B cell (primary cell): ENCODE measurements around the gene GAPVD1. TPM values are rescaled to one million over a fixed set of nuclear protein-coding genes. Genes with fewer than 3 reads are reported as not detected.

Experiments used
- ATAC-seq: fragments of 200-7000 bp; cut with Tn5 transposase; one replicate; pipeline ENCODE4 v1.10.0; 2021; ENCODE audit warnings: low read depth, mild to moderate bottlenecking, moderate number of reproducible peaks, moderate library complexity
- CTCF ChIA-PET: fragments of 350-600 bp; sonication (Branson Sonifier 250); formaldehyde crosslinking; loops from one replicate; lab custom pipeline; 2021; ENCODE audit warnings: antibody characterized with exemption, inconsistent platforms; lab: Charles Lee
- POLR2A ChIA-PET: fragments of 350-600 bp; sonication (Branson Sonifier 250); formaldehyde crosslinking; loops from one replicate; lab custom pipeline; 2021; ENCODE audit warnings: antibody characterized with exemption; lab: Charles Lee
- DNase-seq: peaks from one replicate; pipeline ENCODE4 v3.0.0; 2013
- H2AFZ ChIP-seq: 2 replicates; pipeline ENCODE4 v1.6.1; 2012; ENCODE audit warnings: mild to moderate bottlenecking, low read depth, low read length; ENCODE audit not compliant: insufficient read depth, poor library complexity, severe bottlenecking
- H3K27ac ChIP-seq, 2 donors: 1 replicate in 1 of 2; 2 replicates in 1 of 2; pipeline ENCODE4 v1.5.1; 2012 to 2013; ENCODE audit warnings: low read length in 2 of 2, mild to moderate bottlenecking in 2 of 2, moderate library complexity in 1 of 2
- H3K27me3 ChIP-seq, 4 experiments: fragments of 200-600 bp in 1 of 4; sonication (generic) in 1 of 4; replicated peaks in 1 of 4; 1 replicate in 2 of 4; 2 replicates in 2 of 4; pipeline versions ENCODE4 v1.6.1 to v1.7.0; 2013 to 2016; ENCODE audit warnings: low read length in 3 of 4, mild to moderate bottlenecking in 2 of 4, mixed read lengths in 1 of 4, moderate library complexity in 1 of 4; ENCODE audit not compliant: insufficient read depth in 4 of 4, control insufficient read depth in 3 of 4; ENCODE audit errors: control extremely low read depth in 1 of 4
- H3K36me3 ChIP-seq, 2 experiments: replicated peaks in 1 of 2; 1 replicate in 1 of 2; 2 replicates in 1 of 2; pipeline versions ENCODE4 v1.6.1 to v1.7.1; 2013; ENCODE audit warnings: low read length in 1 of 2; ENCODE audit not compliant: insufficient read depth in 2 of 2, control insufficient read depth in 1 of 2; ENCODE audit errors: control extremely low read depth in 1 of 2, extremely low read depth in 1 of 2
- H3K4me1 ChIP-seq, 2 donors: fragments of 200-600 bp in 1 of 2; sonication (generic) in 1 of 2; 1 replicate in 1 of 2; 2 replicates in 1 of 2; pipeline versions ENCODE4 v1.5.1 to v1.6.1; 2013 to 2017; ENCODE audit warnings: low read length in 2 of 2; ENCODE audit not compliant: control insufficient read depth in 2 of 2, insufficient read depth in 2 of 2
- H3K4me2 ChIP-seq: replicated peaks from 2 replicates; pipeline ENCODE3; 2012; ENCODE audit warnings: mild to moderate bottlenecking, low read depth, low read length; ENCODE audit not compliant: poor library complexity, severe bottlenecking
- H3K4me3 ChIP-seq, 5 experiments: fragments of 200-600 bp in 1 of 5; sonication (generic) in 1 of 5; 1 replicate in 3 of 5; 2 replicates in 2 of 5; pipeline versions ENCODE4 v1.5.1 to v1.7.0; 2011 to 2016; ENCODE audit warnings: low read length in 4 of 5, mild to moderate bottlenecking in 4 of 5, low read depth in 2 of 5, control low read depth in 1 of 5, moderate library complexity in 1 of 5; ENCODE audit not compliant: insufficient read depth in 1 of 5; ENCODE audit errors: control extremely low read depth in 1 of 5, extremely low read depth in 1 of 5
- H3K79me2 ChIP-seq: fragments of 200-600 bp; sonication (generic); one replicate; pipeline ENCODE4 v1.6.0; 2016; ENCODE audit warnings: low read length; ENCODE audit not compliant: control insufficient read depth, insufficient read depth
- H3K9ac ChIP-seq: fragments of 200-600 bp; sonication (generic); 2 replicates; pipeline ENCODE4 v1.6.1; 2017; ENCODE audit warnings: mild to moderate bottlenecking, low read length, moderate library complexity
- H3K9me3 ChIP-seq, 3 donors: one replicate each; pipeline versions ENCODE4 v1.6.1 to v1.7.1; 2013; ENCODE audit warnings: low read length in 2 of 3; ENCODE audit not compliant: control insufficient read depth in 2 of 3, insufficient read depth in 1 of 3; ENCODE audit errors: control extremely low read depth in 1 of 3
- H4K20me1 ChIP-seq: 2 replicates; pipeline ENCODE4 v1.6.0; 2012; ENCODE audit warnings: mild to moderate bottlenecking, low read length; ENCODE audit not compliant: insufficient read depth, control insufficient read depth, poor library complexity, severe bottlenecking
- H3K27ac Mint-ChIP-seq: one replicate; pipeline ENCODE4 v1.8.0; 2021; ENCODE audit warnings: mixed read lengths
- H3K27me3 Mint-ChIP-seq: one replicate; pipeline ENCODE4 v1.8.0; 2021; ENCODE audit warnings: mixed read lengths
- H3K4me1 Mint-ChIP-seq: one replicate; pipeline ENCODE4 v1.8.0; 2021; ENCODE audit warnings: mixed read lengths
- H3K4me3 Mint-ChIP-seq: one replicate; pipeline ENCODE4 v1.8.0; 2021; ENCODE audit warnings: mixed read lengths
- H3K9me3 Mint-ChIP-seq: one replicate; pipeline ENCODE4 v1.8.0; 2022; ENCODE audit warnings: mixed read lengths; ENCODE audit not compliant: insufficient read depth
- EZH2 ChIP-seq: IDR thresholded peaks from 2 replicates; pipeline ENCODE4 v1.6.1; 2012; ENCODE audit warnings: borderline replicate concordance, low read depth, mild to moderate bottlenecking, moderate library complexity, low read length; ENCODE audit not compliant: insufficient read depth, poor library complexity, severe bottlenecking
- WGBS: methylation state at CpG from one replicate; pipeline ENCODE4 v1.1.5; 2013; ENCODE audit warnings: missing lambda C conversion rate; ENCODE audit not compliant: insufficient coverage; 5-methylcytosine and 5-hydroxymethylcytosine counted together
- intact Hi-C: fragments of 100-400 bp; cut with micrococcal nuclease; formaldehyde crosslinking; loops from one replicate; pipeline ENCODE4 v1.10.0; 2022
- polyA plus RNA-seq: library from polyadenylated mRNA; depleted of rRNA; stranded (reverse); fragments of >200 nt; gene quantifications from 2 replicates; pipeline ENCODE4 v1.2.3, GENCODE V29; 2012
- total RNA-seq, 2 donors: library from RNA; stranded (reverse); fragments of 120-200 nt in 1 of 2; gene quantifications; 1 replicate in 1 of 2; 2 replicates in 1 of 2; pipeline versions ENCODE4 v1.2.3 to v1.2.4, GENCODE V29; 2013 to 2022
- TF ChIP-seq, protein P1 (sequence below): fragments of 200-600 bp; IDR thresholded peaks from one replicate; pipeline ENCODE4 v1.8.0; 2022; ENCODE audit warnings: antibody characterized with exemption, mild to moderate bottlenecking

The GAPVD1 gene
- total and polyA plus RNA-seq, 2 donors (not counting 1 experiment from before 2014, with no cell fraction given): 11.8 to 61.2 TPM

DNA sequence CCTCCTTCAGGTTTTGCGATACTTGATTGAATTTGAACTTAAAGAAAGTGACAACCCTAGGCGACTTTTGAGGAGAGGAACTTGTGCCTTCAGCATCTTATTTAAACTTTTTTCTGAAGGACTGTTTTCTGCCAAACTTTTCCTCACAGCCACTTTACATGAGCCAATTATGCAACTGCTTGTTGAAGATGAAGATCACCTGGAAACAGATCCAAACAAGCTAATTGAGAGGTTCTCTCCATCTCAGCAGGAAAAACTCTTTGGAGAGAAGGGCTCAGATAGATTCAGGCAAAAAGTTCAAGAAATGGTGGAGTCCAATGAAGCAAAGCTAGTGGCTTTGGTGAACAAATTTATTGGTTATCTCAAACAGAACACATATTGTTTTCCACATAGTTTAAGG lies 40.6 kb downstream of the GAPVD1 start:
- intact Hi-C loops: no loop called here
- Histone ChIP-seq H3K36me3 (peaks cover 9 to 56% of the 10 kb centered on the region in 2 experiments), H3K4me1 (no peaks in the 10 kb centered on the region), H3K9ac (no peak overlapping the region), H2AFZ (no peak overlapping the region), H3K9me3 (no peaks in the 10 kb centered on the region), H3K4me2 (no peak overlapping the region), H3K79me2 (peaks cover 4% of the 10 kb centered on the region), H3K27me3 (no peaks in the 10 kb centered on the region), H4K20me1 (no peaks in the 10 kb centered on the region), H3K27ac (no peak overlapping the region), H3K4me3 (no peak overlapping the region)
- no peak overlapping the region for H3K27ac Mint-ChIP-seq
- no peaks in the 10 kb centered on the region for H3K27me3 Mint-ChIP-seq
- H3K4me3 Mint-ChIP-seq: no peak overlapping the region
- ChIA-PET CTCF (no interaction called here), POLR2A (interaction anchor here (0.6 kb wide), 1 partner anchor 17 kb away, joined by 3 read pairs; no protein-coding TSS in a partner anchor)
- DNase-seq: no peak
- no peak for ATAC-seq
- TF ChIP-seq EZH2: no peak
- TF ChIP-seq, protein P1, sequence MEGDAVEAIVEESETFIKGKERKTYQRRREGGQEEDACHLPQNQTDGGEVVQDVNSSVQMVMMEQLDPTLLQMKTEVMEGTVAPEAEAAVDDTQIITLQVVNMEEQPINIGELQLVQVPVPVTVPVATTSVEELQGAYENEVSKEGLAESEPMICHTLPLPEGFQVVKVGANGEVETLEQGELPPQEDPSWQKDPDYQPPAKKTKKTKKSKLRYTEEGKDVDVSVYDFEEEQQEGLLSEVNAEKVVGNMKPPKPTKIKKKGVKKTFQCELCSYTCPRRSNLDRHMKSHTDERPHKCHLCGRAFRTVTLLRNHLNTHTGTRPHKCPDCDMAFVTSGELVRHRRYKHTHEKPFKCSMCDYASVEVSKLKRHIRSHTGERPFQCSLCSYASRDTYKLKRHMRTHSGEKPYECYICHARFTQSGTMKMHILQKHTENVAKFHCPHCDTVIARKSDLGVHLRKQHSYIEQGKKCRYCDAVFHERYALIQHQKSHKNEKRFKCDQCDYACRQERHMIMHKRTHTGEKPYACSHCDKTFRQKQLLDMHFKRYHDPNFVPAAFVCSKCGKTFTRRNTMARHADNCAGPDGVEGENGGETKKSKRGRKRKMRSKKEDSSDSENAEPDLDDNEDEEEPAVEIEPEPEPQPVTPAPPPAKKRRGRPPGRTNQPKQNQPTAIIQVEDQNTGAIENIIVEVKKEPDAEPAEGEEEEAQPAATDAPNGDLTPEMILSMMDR: no peak
- H3K4me1 Mint-ChIP-seq: no peaks in the 10 kb centered on the region
- 100% methylated on average over 1 of the region's 2 CpGs for WGBS
- H3K9me3 Mint-ChIP-seq: no peaks in the 10 kb centered on the region

GRCh38 chr9:125304273-125304672 lies 42.6 kb downstream of the GAPVD1 start:
- no peaks in the 10 kb centered on the region for H3K4me1 Mint-ChIP-seq
- no peak overlapping the region for H3K27ac ChIP-seq
- no peak overlapping the region for H3K27ac Mint-ChIP-seq

More at GRCh38 chr9:125304273-125304672, 42.6 kb downstream of the GAPVD1 start:
- no peaks in the 10 kb centered on the region for H3K27me3 ChIP-seq
- Mint-ChIP-seq H3K27me3 (no peaks in the 10 kb centered on the region), H3K4me3 (no peak overlapping the region), H3K9me3 (no peaks in the 10 kb centered on the region)
- no peak for DNase-seq
- no peaks in the 10 kb centered on the region for H4K20me1 ChIP-seq
- H3K4me3 ChIP-seq: no peak overlapping the region
- no peaks in the 10 kb centered on the region for H3K9me3 ChIP-seq
- no peaks in the 10 kb centered on the region for H3K79me2 ChIP-seq
- H3K36me3 ChIP-seq: peaks cover 17 to 62% of the 10 kb centered on the region in 2 experiments
- no peak for ATAC-seq
- CTCF ChIA-PET: interaction anchor here (1.0 to 1.1 kb wide), 2 partner anchors 11 to 14 kb away, joined by 3 read pairs; no protein-coding TSS in a partner anchor
- H2AFZ ChIP-seq: no peak overlapping the region
- intact Hi-C loops: no loop called here
- POLR2A ChIA-PET: interaction anchor here (0.5 kb wide), 1 partner anchor 1278 kb away, joined by 7 read pairs; no protein-coding TSS in a partner anchor
- no CpG with 5 or more reads among the region's 2 CpGs for WGBS
- H3K4me1 ChIP-seq: no peaks in the 10 kb centered on the region
- H3K9ac ChIP-seq: no peak overlapping the region
- TF ChIP-seq EZH2: no peak
- no peak overlapping the region for H3K4me2 ChIP-seq
